WTC11 (cell line): Measurements from ENCODE around the gene SLC17A2. TPM values are rescaled to one million over a fixed set of nuclear protein-coding genes. Genes with fewer than 3 reads are reported as not detected.

Experiments used
- ATAC-seq: fragments of 200-7000 bp; cut with Tn5 transposase; 2 replicates; pipeline ENCODE4 v1.10.0; 2021; ENCODE audit warnings: mild to moderate bottlenecking, moderate library complexity
- CTCF ChIA-PET: fragments of 300-600 bp; sonication (Branson Sonifier 250); formaldehyde crosslinking; loops from one replicate; lab custom pipeline; 2021; ENCODE audit warnings: antibody characterized with exemption; lab: Charles Lee
- POLR2A ChIA-PET: fragments of 350-600 bp; sonication (Branson Sonifier 250); formaldehyde crosslinking; loops from one replicate; lab custom pipeline; 2021; ENCODE audit warnings: antibody characterized with exemption; lab: Charles Lee
- DNase-seq: peaks from one replicate; pipeline ENCODE4 v3.0.0; 2021; ENCODE audit warnings: low spot score
- H3K27ac Mint-ChIP-seq: 2 replicates; pipeline ENCODE4 v1.8.0; 2021; ENCODE audit warnings: mixed read lengths
- H3K27me3 Mint-ChIP-seq: 2 replicates; pipeline ENCODE4 v1.8.0; 2021; ENCODE audit warnings: low read depth, mild to moderate bottlenecking, moderate library complexity, mixed read lengths
- H3K36me3 Mint-ChIP-seq: 2 replicates; pipeline ENCODE4 v1.8.0; 2021; ENCODE audit warnings: mixed read lengths
- H3K4me1 Mint-ChIP-seq: 2 replicates; pipeline ENCODE4 v1.8.0; 2022; ENCODE audit warnings: mixed read lengths
- H3K4me3 Mint-ChIP-seq: 2 replicates; pipeline ENCODE4 v1.8.0; 2021; ENCODE audit warnings: mild to moderate bottlenecking, moderate library complexity, mixed read lengths
- H3K9me3 Mint-ChIP-seq: 2 replicates; pipeline ENCODE4 v1.8.0; 2021; ENCODE audit warnings: mixed read lengths
- AR ChIP-seq: fragments of 250-450 bp; sonication (Bioruptor Pico); IDR thresholded peaks from 2 replicates; pipeline ENCODE4 v1.9.0; 2021; ENCODE audit warnings: mild to moderate bottlenecking
- CREM ChIP-seq: sonication (generic); formaldehyde crosslinking; IDR thresholded peaks from 2 replicates; pipeline ENCODE4 v1.8.1; 2022; ENCODE audit warnings: mild to moderate bottlenecking, missing genetic modification reagents, moderate library complexity
- E2F5 ChIP-seq: sonication (generic); formaldehyde crosslinking; IDR thresholded peaks from 2 replicates; pipeline ENCODE4 v1.8.1; 2022; ENCODE audit warnings: mild to moderate bottlenecking, moderate library complexity, missing genetic modification reagents
- FOXP1 ChIP-seq: sonication (generic); formaldehyde crosslinking; IDR thresholded peaks from 2 replicates; pipeline ENCODE4 v1.8.0; 2022; ENCODE audit warnings: missing genetic modification reagents, mild to moderate bottlenecking, moderate library complexity, borderline replicate concordance
- HMGA2 ChIP-seq: fragments of 250-450 bp; sonication (Bioruptor Pico); IDR thresholded peaks from 2 replicates; pipeline ENCODE4 v1.4.0; 2021; ENCODE audit warnings: mild to moderate bottlenecking, moderate library complexity
- HMGXB4 ChIP-seq: sonication (generic); formaldehyde crosslinking; IDR thresholded peaks from 2 replicates; pipeline ENCODE4 v1.8.1; 2023; ENCODE audit warnings: mild to moderate bottlenecking, moderate library complexity, missing genetic modification reagents
- IRF2 ChIP-seq: sonication (generic); formaldehyde crosslinking; IDR thresholded peaks from 2 replicates; pipeline ENCODE4 v1.8.0; 2022; ENCODE audit warnings: low read depth, missing genetic modification reagents, borderline replicate concordance
- NFATC4 ChIP-seq: fragments of 250-450 bp; sonication (Bioruptor Pico); IDR thresholded peaks from 2 replicates; pipeline ENCODE4 v1.9.0; 2021; ENCODE audit warnings: mild to moderate bottlenecking
- PRDM15 ChIP-seq: sonication (generic); formaldehyde crosslinking; IDR thresholded peaks from 2 replicates; pipeline ENCODE4 v1.8.0; 2022; ENCODE audit warnings: missing genetic modification reagents
- SMAD4 ChIP-seq: sonication (generic); formaldehyde crosslinking; IDR thresholded peaks from 2 replicates; pipeline ENCODE4 v1.8.0; 2022; ENCODE audit warnings: mild to moderate bottlenecking, missing genetic modification reagents
- USF1 ChIP-seq: sonication (generic); formaldehyde crosslinking; IDR thresholded peaks from 2 replicates; pipeline ENCODE4 v1.8.0; 2022; ENCODE audit warnings: mild to moderate bottlenecking, missing genetic modification reagents
- USF2 ChIP-seq: sonication (generic); formaldehyde crosslinking; IDR thresholded peaks from 2 replicates; pipeline ENCODE4 v1.8.1; 2023; ENCODE audit warnings: mild to moderate bottlenecking, missing genetic modification reagents, moderate library complexity
- ZBTB43 ChIP-seq: sonication (generic); formaldehyde crosslinking; IDR thresholded peaks from 2 replicates; pipeline ENCODE4 v1.8.1; 2023; ENCODE audit warnings: mild to moderate bottlenecking, missing genetic modification reagents
- ZMAT4 ChIP-seq: fragments of 250-450 bp; sonication (Bioruptor Pico); IDR thresholded peaks from 2 replicates; pipeline ENCODE4 v1.9.0; 2021; ENCODE audit warnings: mild to moderate bottlenecking
- ZNF232 ChIP-seq: sonication (generic); formaldehyde crosslinking; IDR thresholded peaks from 2 replicates; pipeline ENCODE4 v1.8.0; 2022; ENCODE audit warnings: mild to moderate bottlenecking, missing genetic modification reagents
- ZNF263 ChIP-seq: sonication (generic); formaldehyde crosslinking; IDR thresholded peaks from 2 replicates; pipeline ENCODE4 v1.8.1; 2022; ENCODE audit warnings: low read depth, mild to moderate bottlenecking, moderate library complexity, missing genetic modification reagents
- ZNF416 ChIP-seq: fragments of 250-450 bp; sonication (Bioruptor Pico); IDR thresholded peaks from 2 replicates; pipeline ENCODE4 v1.9.0; 2021; ENCODE audit warnings: mild to moderate bottlenecking, inconsistent platforms
- ZNF425 ChIP-seq: fragments of 250-450 bp; sonication (Bioruptor Pico); conservative IDR thresholded peaks from 2 replicates; pipeline ENCODE4 v1.9.0; 2021; ENCODE audit warnings: mild to moderate bottlenecking
- total RNA-seq: library from RNA; stranded (reverse); gene quantifications from 3 replicates; pipeline ENCODE4 v1.2.3, GENCODE V29; 2021

Gene SLC17A2
- total RNA-seq, 1 experiment from 2014 or later: not detected

GRCh38 chr6:25973923-25974555 lies 43.5 kb upstream of the SLC17A2 start:
- Mint-ChIP-seq H3K27me3 (no peaks in the 10 kb centered on the region), H3K9me3 (no peaks in the 10 kb centered on the region), H3K4me1 (peaks cover 3% of the 10 kb centered on the region; the same call in 1 of the 2 replicates), H3K4me3 (no peak overlapping the region), H3K36me3 (peaks cover 8% of the 10 kb centered on the region), H3K27ac (no peak overlapping the region)
- ChIA-PET CTCF (no interaction called here), POLR2A (no interaction called here)
- ATAC-seq (no peak), DNase-seq (no peak)
- no peak for TF ChIP-seq ZNF263 (CRISPR knock-in tag)
- no peak for TF ChIP-seq HMGA2 (CRISPR knock-in tag)
- TF ChIP-seq ZNF425 (CRISPR knock-in tag): no peak
- no peak for TF ChIP-seq ZNF416 (CRISPR knock-in tag)
- TF ChIP-seq CREM (CRISPR knock-in tag): no peak
- TF ChIP-seq FOXP1 (CRISPR knock-in tag): no peak
- TF ChIP-seq PRDM15: no peak
- no peak for TF ChIP-seq USF2
- TF ChIP-seq AR (CRISPR knock-in tag): no peak
- no peak for TF ChIP-seq HMGXB4 (CRISPR knock-in tag)
- no peak for TF ChIP-seq ZBTB43 (CRISPR knock-in tag)
- TF ChIP-seq ZNF232: no peak
- TF ChIP-seq ZMAT4: no peak
- no peak for TF ChIP-seq USF1 (CRISPR knock-in tag)
- no peak for TF ChIP-seq SMAD4 (CRISPR knock-in tag)
- no peak for TF ChIP-seq E2F5
- TF ChIP-seq NFATC4: no peak
- TF ChIP-seq IRF2 (CRISPR knock-in tag): no peak
